Progenitor cell of endocrine pancreas (in vitro differentiated cells): ENCODE measurements around the gene CTBS. TPM values are rescaled to one million over a fixed set of nuclear protein-coding genes. Genes with fewer than 3 reads are reported as not detected.
A peak's percentile ranks its signal among the peaks of the same experiment; 100 is the strongest.
"Not testable (repeated sequence)": the region's sequence is repeated elsewhere in the genome, so short reads cannot be mapped to it uniquely, and the experiment has no call there.

Source experiments
- DNase-seq: peaks from one replicate; pipeline ENCODE4 v3.0.0; 2021; ENCODE audit warnings: low spot score; ENCODE audit not compliant: unreplicated experiment
- H3K27ac Mint-ChIP-seq: 2 replicates; pipeline ENCODE4 v1.8.0; 2021; ENCODE audit warnings: mild to moderate bottlenecking, moderate library complexity, mixed read lengths
- H3K27me3 Mint-ChIP-seq: 2 replicates; pipeline ENCODE4 v1.8.0; 2021; ENCODE audit warnings: mixed read lengths
- H3K36me3 Mint-ChIP-seq: 2 replicates; pipeline ENCODE4 v1.8.0; 2022; ENCODE audit warnings: mixed read lengths; ENCODE audit not compliant: insufficient read depth
- H3K4me1 Mint-ChIP-seq: 2 replicates; pipeline ENCODE4 v1.8.0; 2021; ENCODE audit warnings: low read depth, mixed read lengths
- H3K4me3 Mint-ChIP-seq: 2 replicates; pipeline ENCODE4 v1.8.0; 2021; ENCODE audit warnings: low read depth, mild to moderate bottlenecking, moderate library complexity, mixed read lengths
- H3K9me3 Mint-ChIP-seq: 2 replicates; pipeline ENCODE4 v1.8.0; 2021; ENCODE audit warnings: low read depth, mixed read lengths
- CTCF ChIP-seq: fragments of 200-600 bp; sonication (generic); IDR thresholded peaks from one replicate; pipeline ENCODE4 v1.5.0; 2021; ENCODE audit warnings: antibody characterized with exemption, mild to moderate bottlenecking; ENCODE audit not compliant: unreplicated experiment
- total RNA-seq: library from RNA; stranded (reverse); gene quantifications from 2 replicates; pipeline ENCODE4 v1.2.1, GENCODE V29; 2021

The CTBS gene
- total RNA-seq, 1 donor from 2014 or later, result 10.1 TPM

DNA sequence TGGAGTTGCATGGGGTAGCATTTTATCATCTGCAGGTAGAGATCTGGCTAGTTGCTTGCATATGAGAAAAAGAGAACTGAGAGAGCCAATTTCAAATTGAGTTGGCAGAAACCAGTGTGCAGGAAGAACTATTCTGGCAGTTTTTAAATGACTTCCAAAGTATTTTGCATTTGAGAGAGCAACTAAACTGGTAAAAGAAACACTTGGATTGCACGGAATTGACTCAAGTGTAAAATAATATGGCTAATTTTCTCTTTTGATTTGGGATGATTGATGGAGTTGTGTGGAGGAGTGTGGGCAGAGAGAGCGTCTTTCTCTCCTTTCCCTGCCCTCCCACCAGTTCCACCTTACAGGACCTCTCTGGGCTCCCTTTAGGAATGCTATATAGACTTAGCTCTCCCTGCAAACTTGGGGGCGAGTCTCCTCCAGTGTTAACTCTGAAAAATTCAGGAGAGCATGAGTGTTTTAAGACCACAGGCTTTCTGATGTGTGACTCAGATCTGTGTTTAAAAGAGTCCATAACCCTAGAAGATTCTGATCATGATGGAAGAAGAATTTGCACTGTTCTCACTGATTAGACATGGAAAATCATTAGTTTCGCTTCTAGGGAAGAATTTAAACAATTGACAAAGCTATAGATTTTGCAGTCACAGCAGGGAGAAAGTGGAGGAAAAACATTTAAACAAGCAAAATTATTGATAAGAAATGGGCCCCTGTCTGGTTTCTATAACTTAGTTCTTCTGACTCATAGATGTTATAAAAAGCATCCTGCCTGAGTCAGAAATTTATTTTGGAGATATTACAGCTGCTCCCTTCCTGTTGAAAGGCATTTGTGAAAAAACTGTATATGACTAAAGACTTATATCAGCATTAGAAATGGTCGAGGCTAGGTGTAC, 24.9 kb upstream of the CTBS start:
- peaks cover 3% of the 10 kb centered on the region for H3K36me3 Mint-ChIP-seq
- H3K27ac Mint-ChIP-seq, result peak overlapping the region; percentile 67
- peaks cover 36% of the 10 kb centered on the region for H3K4me1 Mint-ChIP-seq
- TF ChIP-seq CTCF, result no peak
- H3K4me3 Mint-ChIP-seq, result no peak overlapping the region
- no peaks in the 10 kb centered on the region for H3K27me3 Mint-ChIP-seq
- no peak for DNase-seq
- peaks cover 16% of the 10 kb centered on the region for H3K9me3 Mint-ChIP-seq

- Mint-ChIP-seq H3K4me1 (peaks cover 36% of the 10 kb centered on the region), H3K36me3 (peaks cover 3% of the 10 kb centered on the region), H3K4me3 (no peak overlapping the region), H3K27ac (peak overlapping the region; percentile 31), H3K9me3 (peaks cover 17% of the 10 kb centered on the region), H3K27me3 (no peaks in the 10 kb centered on the region)
- no peak for TF ChIP-seq CTCF
- DNase-seq, result no peak
Measured at GRCh38 chr1:84598418-84598817, 24.2 kb upstream of the CTBS start.

- H3K9me3 Mint-ChIP-seq, result peaks cover 17% of the 10 kb centered on the region
- peaks cover 31% of the 10 kb centered on the region for H3K4me1 Mint-ChIP-seq
- peaks cover 2% of the 10 kb centered on the region for H3K36me3 Mint-ChIP-seq
Measured at GRCh38 chr1:84597011-84597410, 22.8 kb upstream of the CTBS start.

DNA sequence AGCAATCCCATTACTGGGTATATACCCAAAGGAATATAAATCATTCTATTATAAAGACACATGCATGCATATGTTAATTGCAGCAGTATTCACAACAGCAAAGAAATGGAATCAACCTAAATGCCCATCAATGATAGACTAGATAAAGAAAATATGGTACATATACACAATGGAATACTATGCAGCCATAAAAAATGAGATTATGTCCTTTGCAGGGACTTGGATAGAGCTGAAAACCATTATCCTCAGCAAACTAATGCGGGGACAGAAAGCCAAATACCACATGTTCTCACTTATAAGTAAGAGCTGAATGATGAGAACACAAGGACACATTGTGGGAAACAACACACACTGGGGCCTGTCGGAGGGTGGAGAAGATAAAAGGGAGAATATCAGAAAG, 20.7 kb upstream of the CTBS start:
- not testable (repeated sequence) for H3K27me3 Mint-ChIP-seq, DNase-seq, H3K27ac Mint-ChIP-seq, H3K4me3 Mint-ChIP-seq, H3K36me3 Mint-ChIP-seq
- H3K4me1 Mint-ChIP-seq, result peaks cover 31% of the 10 kb centered on the region
- H3K9me3 Mint-ChIP-seq, result peaks cover 29% of the 10 kb centered on the region

More at GRCh38 chr1:84597011-84597410, 22.8 kb upstream of the CTBS start:
- no peak for DNase-seq
- Mint-ChIP-seq H3K27me3 (no peaks in the 10 kb centered on the region), H3K4me3 (no peak overlapping the region), H3K27ac (peak overlapping the region; percentile 43)
- no peak for TF ChIP-seq CTCF

GRCh38 chr1:84587099-84587498, 12.9 kb upstream of the CTBS start:
- H3K4me3 Mint-ChIP-seq, result no peak overlapping the region
- no peak overlapping the region for H3K27ac Mint-ChIP-seq
- H3K27me3 Mint-ChIP-seq, result no peaks in the 10 kb centered on the region
- no peak for DNase-seq
- peaks cover 4% of the 10 kb centered on the region for H3K36me3 Mint-ChIP-seq
- TF ChIP-seq CTCF, result no peak
- peaks cover 15% of the 10 kb centered on the region for H3K9me3 Mint-ChIP-seq
- H3K4me1 Mint-ChIP-seq, result peaks cover 4% of the 10 kb centered on the region

DNA sequence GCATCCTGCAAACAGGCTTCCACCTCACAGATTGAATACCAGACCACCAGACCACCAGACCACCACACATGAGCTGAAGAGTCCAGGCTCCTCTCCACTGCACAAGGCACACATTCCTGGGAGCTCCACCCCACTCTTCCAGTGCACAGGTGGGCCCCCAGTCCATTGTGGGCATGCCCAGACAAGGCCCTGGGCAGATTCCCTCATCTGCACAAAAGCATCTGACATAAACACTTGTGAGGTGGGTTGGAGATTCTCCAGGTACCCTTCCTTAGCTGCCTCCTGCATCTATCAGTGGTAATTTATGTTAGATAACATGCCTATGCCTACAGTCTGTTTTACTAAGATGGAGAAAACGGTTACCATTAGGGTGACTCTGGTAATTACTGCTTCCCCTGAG, 11.6 kb upstream of the CTBS start:
- Mint-ChIP-seq H3K4me3 (no peak overlapping the region), H3K27me3 (no peaks in the 10 kb centered on the region), H3K27ac (no peak overlapping the region), H3K4me1 (peaks cover 5% of the 10 kb centered on the region), H3K36me3 (no peaks in the 10 kb centered on the region), H3K9me3 (peaks cover 6% of the 10 kb centered on the region)
- DNase-seq, result no peak
- TF ChIP-seq CTCF, result no peak
